Measurements from ENCODE around the gene CNOT1.

CNOT1 gene

DNA sequence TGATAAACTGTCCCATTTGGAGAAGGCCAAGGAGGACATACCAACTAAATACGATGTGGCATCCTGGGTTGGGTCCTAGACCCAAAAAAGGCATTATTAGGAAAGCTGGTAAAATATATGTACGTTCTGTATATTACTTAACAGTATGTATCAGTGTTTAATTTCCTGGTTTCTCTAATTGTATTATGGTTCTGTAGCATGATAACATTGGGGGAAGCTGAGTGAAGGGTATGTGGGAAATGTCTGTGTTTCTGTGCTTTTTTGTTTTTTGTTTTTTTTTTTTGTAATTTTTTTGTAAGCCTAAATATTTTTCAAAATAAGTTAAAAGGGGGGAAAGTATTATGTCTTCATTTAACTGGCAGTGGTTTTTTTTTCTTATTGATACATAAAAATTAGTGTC, 151.2 kb downstream of the CNOT1 start:
- no peak for DNase-seq

DNA sequence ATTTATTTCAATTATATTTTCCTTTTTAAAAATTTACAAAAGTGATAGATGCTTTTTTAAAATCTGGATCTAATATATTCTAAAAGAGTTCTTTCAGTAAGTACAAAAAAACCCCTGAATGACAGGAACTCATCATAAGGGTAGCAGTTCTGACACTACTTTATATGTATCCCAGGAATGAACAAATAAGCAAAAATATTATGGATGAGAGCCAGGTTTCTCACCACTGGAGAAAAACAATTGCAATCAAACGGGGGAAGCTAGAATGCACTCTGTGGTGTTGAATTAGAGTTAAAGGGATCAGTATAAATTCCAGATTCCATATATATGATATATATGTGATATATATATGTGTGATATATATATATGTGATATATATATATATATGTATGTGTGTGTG, 152.8 kb downstream of the CNOT1 start:
- DNase-seq, result no peak

DNA sequence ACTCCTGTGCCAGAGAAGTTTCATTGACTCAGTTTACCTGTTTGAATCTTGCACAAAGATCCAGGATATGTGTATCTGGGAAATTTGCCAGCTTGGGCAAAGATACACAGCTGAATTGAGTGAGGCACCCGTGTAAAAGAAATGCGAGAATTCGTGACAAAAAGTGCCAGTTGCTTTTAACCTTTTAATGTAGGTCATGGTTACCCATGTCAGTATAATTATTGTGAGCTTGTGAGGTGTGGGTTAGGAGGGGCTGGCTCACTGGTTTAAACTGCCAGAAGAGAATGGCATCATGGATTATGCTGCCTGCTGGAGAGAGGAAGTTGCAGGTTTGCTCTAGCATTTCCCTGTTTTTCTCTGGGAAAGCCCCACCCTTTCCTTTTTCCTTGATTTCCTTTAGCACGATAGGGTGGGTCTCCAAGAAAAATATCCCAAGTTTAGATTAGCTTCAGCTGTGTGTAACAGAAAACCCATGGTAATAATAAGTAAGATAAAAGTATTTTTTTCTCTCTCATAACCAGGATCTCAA, 154.5 kb downstream of the CNOT1 start:
- no peak for DNase-seq

DNA sequence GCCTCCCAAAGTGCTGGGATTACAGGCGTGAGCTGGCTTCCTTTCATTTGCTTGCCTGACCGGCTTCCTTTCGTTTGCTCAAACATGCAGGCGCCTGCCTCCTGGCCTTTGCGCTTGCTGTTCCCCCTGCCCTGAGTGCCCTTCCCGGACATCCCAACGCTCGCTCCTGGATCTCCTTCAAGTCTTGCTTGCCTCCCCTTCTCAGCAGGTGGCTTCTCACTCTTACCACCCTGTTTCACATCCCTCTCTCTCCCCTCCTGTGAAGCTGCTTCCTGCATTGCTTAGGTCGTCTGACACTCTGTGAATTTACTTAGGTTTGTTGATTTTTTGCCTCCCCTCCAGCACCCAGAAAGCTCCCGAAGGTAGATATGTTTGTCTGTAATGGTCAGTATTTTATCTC, 155.3 kb downstream of the CNOT1 start:
- no peak for DNase-seq

DNA sequence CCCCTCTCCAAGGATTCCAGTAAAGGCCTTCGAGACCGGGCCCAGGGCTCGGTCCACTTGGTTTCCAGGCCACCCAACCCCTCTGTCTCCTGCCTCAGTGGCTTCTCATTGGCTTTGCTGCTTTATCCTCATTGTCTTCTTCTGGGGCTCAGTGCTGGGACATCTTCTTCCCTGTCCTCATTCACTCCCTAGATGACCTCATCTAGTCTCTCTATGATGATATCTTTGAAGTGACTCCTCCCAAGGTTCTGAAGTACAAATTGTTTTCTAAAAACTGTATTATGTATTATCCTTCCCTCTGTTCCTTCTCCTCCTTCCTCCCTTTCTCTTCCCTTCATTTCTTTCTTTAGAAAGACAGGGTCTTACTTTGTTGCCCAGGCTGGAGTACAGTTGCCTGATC, 156.8 kb downstream of the CNOT1 start:
- no peak for DNase-seq

DNA sequence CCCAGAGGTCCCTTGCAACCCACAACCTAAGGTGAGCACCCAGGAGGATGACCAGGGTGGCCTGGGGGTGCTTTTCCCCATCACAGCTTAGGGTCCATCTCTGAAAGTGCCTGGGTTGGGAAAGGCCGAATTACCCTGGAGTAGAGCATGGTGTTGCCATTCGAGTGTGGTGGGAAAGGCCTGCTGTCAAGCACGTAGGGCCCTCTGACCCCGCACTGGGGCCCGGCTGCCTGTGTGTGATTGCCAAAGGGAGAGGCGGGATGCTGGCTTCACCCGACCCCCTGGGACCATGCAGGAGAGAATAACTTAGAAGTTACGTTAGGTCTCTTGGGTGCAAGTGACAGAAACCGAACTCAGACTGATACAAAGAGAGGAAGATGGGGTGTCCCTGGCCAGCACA, 157.4 kb downstream of the CNOT1 start:
- DNase-seq, result no peak

DNA sequence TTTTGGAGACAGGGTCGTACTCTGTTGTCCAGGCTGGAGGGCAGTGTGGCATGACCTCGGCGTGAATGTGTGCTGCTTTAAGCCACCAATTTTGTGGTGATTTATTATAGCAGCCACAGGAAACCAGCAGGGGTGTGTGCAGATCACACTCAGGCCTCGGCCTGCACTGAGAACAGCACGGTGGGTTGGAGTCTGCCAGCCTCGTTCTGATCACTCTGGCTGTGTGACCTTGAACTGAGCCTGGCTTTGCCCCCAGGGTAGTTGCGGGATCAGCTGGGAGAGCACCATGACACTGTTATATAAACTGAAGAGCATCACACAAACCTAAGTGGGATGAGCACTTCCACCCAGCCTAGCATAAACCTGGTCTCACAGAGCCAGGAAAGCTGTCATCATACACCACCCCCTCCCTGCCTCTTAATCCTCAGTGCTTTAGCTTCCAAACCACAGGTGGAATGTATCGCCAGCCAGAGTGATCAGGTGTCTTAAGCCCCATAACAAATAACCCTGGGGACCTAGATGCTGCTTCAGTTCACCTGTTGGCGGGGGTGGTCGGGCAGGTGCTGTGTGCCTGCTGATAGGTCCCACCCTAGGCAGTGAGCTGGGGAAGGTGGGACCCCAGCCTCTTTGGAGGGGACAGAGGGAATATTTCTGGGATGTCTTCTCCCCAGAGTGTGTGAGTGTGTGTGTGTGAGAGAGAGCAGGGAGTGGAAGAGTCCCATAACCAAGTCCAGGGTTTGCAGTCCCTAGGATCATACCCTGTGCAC, 158.2 kb downstream of the CNOT1 start:
- DNase-seq, result no peak

All from DMS 273 treated with DMSO at 0.1 percent for 48 hours (cell line).